GM10248 (cell line): ENCODE measurements around the gene CCDC81.

Experiments used
- CTCF ChIA-PET: fragments of 300-600 bp; sonication (Branson Sonifier 250); formaldehyde crosslinking; extraction: SDS; loops from one replicate; lab custom pipeline; 2021; ENCODE audit warnings: antibody characterized with exemption; lab: Yijun Ruan, JAX
- POLR2A ChIA-PET: fragments of 350-650 bp; sonication (Branson Sonifier 250); formaldehyde crosslinking; extraction: SDS; loops from one replicate; lab custom pipeline; 2020; ENCODE audit warnings: antibody characterized with exemption; lab: Yijun Ruan, JAX
- DNase-seq: peaks from one replicate; pipeline ENCODE4 v3.0.0; 2012; ENCODE audit errors: extremely low spot score
- TF ChIP-seq, protein P1 (sequence below): IDR thresholded peaks from 2 replicates; pipeline ENCODE4 v1.5.1; 2012; ENCODE audit warnings: mild to moderate bottlenecking, low read depth; ENCODE audit errors: extremely low read depth, missing control alignments, control extremely low read depth

Gene CCDC81

GRCh38 chr11:86440305-86440716 lies 65.6 kb downstream of the CCDC81 start:
- TF ChIP-seq, protein P1, sequence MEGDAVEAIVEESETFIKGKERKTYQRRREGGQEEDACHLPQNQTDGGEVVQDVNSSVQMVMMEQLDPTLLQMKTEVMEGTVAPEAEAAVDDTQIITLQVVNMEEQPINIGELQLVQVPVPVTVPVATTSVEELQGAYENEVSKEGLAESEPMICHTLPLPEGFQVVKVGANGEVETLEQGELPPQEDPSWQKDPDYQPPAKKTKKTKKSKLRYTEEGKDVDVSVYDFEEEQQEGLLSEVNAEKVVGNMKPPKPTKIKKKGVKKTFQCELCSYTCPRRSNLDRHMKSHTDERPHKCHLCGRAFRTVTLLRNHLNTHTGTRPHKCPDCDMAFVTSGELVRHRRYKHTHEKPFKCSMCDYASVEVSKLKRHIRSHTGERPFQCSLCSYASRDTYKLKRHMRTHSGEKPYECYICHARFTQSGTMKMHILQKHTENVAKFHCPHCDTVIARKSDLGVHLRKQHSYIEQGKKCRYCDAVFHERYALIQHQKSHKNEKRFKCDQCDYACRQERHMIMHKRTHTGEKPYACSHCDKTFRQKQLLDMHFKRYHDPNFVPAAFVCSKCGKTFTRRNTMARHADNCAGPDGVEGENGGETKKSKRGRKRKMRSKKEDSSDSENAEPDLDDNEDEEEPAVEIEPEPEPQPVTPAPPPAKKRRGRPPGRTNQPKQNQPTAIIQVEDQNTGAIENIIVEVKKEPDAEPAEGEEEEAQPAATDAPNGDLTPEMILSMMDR: no peak
- DNase-seq: no peak
- POLR2A ChIA-PET: no interaction called here
- CTCF ChIA-PET: interaction anchor here (1.6 to 1.8 kb wide), 2 partner anchors 11 to 586 kb away, joined by 5 to 6 read pairs; partner anchors contain the start of gene CCDC83

DNA sequence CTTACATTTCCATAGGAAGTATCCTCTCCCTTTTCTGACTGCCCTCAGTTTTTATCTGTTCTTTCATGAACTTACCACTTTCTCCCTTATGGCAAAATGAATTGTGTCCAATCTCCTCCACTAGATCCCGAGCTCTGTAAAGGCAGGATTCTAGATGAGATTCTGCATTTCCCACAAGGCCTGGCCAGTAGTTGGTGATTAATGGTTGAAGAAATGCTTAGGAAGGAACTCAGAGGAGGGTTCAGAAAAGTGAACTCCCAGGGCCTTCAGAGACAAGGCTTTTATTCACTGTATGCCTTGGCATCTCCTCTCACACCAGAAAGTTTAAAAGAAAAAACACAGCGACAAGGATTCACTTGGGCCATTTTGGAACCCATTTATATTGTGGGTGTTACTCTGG lies 66.2 kb downstream of the CCDC81 start:
- ChIA-PET POLR2A (no interaction called here), CTCF (interaction anchor here (2.4 to 2.7 kb wide), 2 partner anchors 13 to 16 kb away, joined by 9 to 10 read pairs; no protein-coding TSS in a partner anchor)
- TF ChIP-seq, protein P1: no peak
- DNase-seq: no peak

- TF ChIP-seq, protein P1: no peak
- ChIA-PET POLR2A (no interaction called here), CTCF (interaction anchor here (1.2 to 2.7 kb wide), 4 partner anchors 10 to 15 kb away, joined by 3 to 10 read pairs (median 8); no protein-coding TSS in a partner anchor)
- no peak for DNase-seq
These were observed 67.7 kb downstream of the CCDC81 start for GRCh38 chr11:86442420-86442819.

GRCh38 chr11:86442827-86443226 lies 68.1 kb downstream of the CCDC81 start:
- TF ChIP-seq, protein P1: no peak
- DNase-seq: no peak
- CTCF ChIA-PET: interaction anchor here (1.2 to 2.7 kb wide), 4 partner anchors 10 to 14 kb away, joined by 3 to 10 read pairs (median 8); no protein-coding TSS in a partner anchor
- POLR2A ChIA-PET: no interaction called here

DNA sequence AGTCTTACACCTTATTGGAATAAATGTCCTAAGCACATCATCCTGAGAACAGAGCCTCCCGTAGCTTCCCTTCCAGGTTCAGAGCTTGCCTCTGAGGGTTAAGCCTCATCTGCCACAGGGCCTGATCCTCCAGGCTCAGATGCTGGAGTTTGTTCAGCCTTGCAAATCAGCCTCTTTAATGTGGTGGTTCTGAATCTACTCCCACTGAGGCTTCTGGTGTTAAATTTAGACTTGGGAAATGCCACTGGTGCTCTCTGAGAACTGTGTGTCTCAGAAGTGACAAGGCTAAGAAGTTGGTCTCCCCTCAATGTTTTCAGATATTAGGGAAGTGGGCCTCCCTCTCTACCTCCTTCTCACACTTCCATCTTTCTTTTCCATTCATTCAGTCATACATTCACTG lies 68.7 kb downstream of the CCDC81 start:
- DNase-seq: no peak
- TF ChIP-seq, protein P1: no peak
- ChIA-PET POLR2A (no interaction called here), CTCF (interaction anchor here (1.6 to 2.7 kb wide), 3 partner anchors 11 to 14 kb away, joined by 7 to 10 read pairs (median 9); no protein-coding TSS in a partner anchor)

- DNase-seq: no peak
- ChIA-PET CTCF (interaction anchor here (1.0 to 1.7 kb wide), 5 partner anchors 10 to 17 kb away, joined by 3 to 10 read pairs (median 5); no protein-coding TSS in a partner anchor), POLR2A (no interaction called here)
- TF ChIP-seq, protein P1: no peak
These were observed 70.3 kb downstream of the CCDC81 start for GRCh38 chr11:86444981-86445380.
